Measurements from ENCODE around the gene TMEM135.
"Not testable (repeated sequence)": the region's sequence is repeated elsewhere in the genome, so short reads cannot be mapped to it uniquely, and the experiment has no call there.

Gene TMEM135

GRCh38 chr11:87173185-87174039 lies 135.7 kb downstream of the TMEM135 start:
- peaks cover 21% of the 10 kb centered on the region for H3K36me3 Mint-ChIP-seq

GRCh38 chr11:87174870-87175269 lies 137.1 kb downstream of the TMEM135 start:
- no peak overlapping the region for H3K4me3 Mint-ChIP-seq
- H3K36me3 Mint-ChIP-seq: peaks cover 24% of the 10 kb centered on the region
- H3K27me3 Mint-ChIP-seq: no peaks in the 10 kb centered on the region
- peaks cover 7% of the 10 kb centered on the region for H3K4me1 Mint-ChIP-seq (ENCODE audit: low read depth)
- peaks cover 12% of the 10 kb centered on the region for H3K9me3 Mint-ChIP-seq (ENCODE audit: low read depth)
- no peak overlapping the region for H3K27ac Mint-ChIP-seq

More at GRCh38 chr11:87173185-87174039, 135.7 kb downstream of the TMEM135 start:
- H3K27ac Mint-ChIP-seq: no peak overlapping the region
- no peaks in the 10 kb centered on the region for H3K27me3 Mint-ChIP-seq
- peaks cover 7% of the 10 kb centered on the region for H3K4me1 Mint-ChIP-seq (ENCODE audit: low read depth)
- no peak overlapping the region for H3K4me3 Mint-ChIP-seq
- peaks cover 18% of the 10 kb centered on the region for H3K9me3 Mint-ChIP-seq (ENCODE audit: low read depth)

GRCh38 chr11:87176044-87176443 lies 138.3 kb downstream of the TMEM135 start:
- Mint-ChIP-seq H3K4me1 (ENCODE audit: low read depth) (peaks cover 7% of the 10 kb centered on the region), H3K27ac (no peak overlapping the region), H3K36me3 (peaks cover 29% of the 10 kb centered on the region), H3K27me3 (no peaks in the 10 kb centered on the region), H3K4me3 (no peak overlapping the region), H3K9me3 (ENCODE audit: low read depth) (peaks cover 11% of the 10 kb centered on the region)

- Mint-ChIP-seq H3K27me3 (no peaks in the 10 kb centered on the region), H3K27ac (no peak overlapping the region), H3K4me1 (ENCODE audit: low read depth) (no peaks in the 10 kb centered on the region), H3K4me3 (no peak overlapping the region), H3K9me3 (ENCODE audit: low read depth) (peaks cover 11% of the 10 kb centered on the region), H3K36me3 (peaks cover 29% of the 10 kb centered on the region)
Measured at GRCh38 chr11:87179621-87180020, 141.9 kb downstream of the TMEM135 start.

- Mint-ChIP-seq H3K4me3 (no peak overlapping the region), H3K9me3 (ENCODE audit: low read depth) (peaks cover 11% of the 10 kb centered on the region), H3K27me3 (no peaks in the 10 kb centered on the region), H3K4me1 (ENCODE audit: low read depth) (peaks cover 2% of the 10 kb centered on the region), H3K36me3 (peaks cover 35% of the 10 kb centered on the region), H3K27ac (no peak overlapping the region)
Measured at GRCh38 chr11:87180742-87181141, 143.0 kb downstream of the TMEM135 start.

GRCh38 chr11:87181143-87181542 lies 143.4 kb downstream of the TMEM135 start:
- Mint-ChIP-seq H3K27ac (no peak overlapping the region), H3K4me1 (ENCODE audit: low read depth) (peaks cover 2% of the 10 kb centered on the region), H3K27me3 (no peaks in the 10 kb centered on the region), H3K36me3 (peaks cover 32% of the 10 kb centered on the region), H3K4me3 (no peak overlapping the region), H3K9me3 (ENCODE audit: low read depth) (peaks cover 11% of the 10 kb centered on the region)

GRCh38 chr11:87185228-87185627 lies 147.5 kb downstream of the TMEM135 start:
- peaks cover 16% of the 10 kb centered on the region for H3K36me3 Mint-ChIP-seq

GRCh38 chr11:87187076-87187475 lies 149.3 kb downstream of the TMEM135 start:
- Mint-ChIP-seq H3K9me3 (ENCODE audit: low read depth) (no peaks in the 10 kb centered on the region), H3K27ac (no peak overlapping the region), H3K4me3 (no peak overlapping the region), H3K4me1 (ENCODE audit: low read depth) (peaks cover 2% of the 10 kb centered on the region), H3K27me3 (no peaks in the 10 kb centered on the region), H3K36me3 (peaks cover 13% of the 10 kb centered on the region)

More at GRCh38 chr11:87185228-87185627, 147.5 kb downstream of the TMEM135 start:
- H3K27me3 Mint-ChIP-seq: no peaks in the 10 kb centered on the region
- H3K27ac Mint-ChIP-seq: no peak overlapping the region
- H3K9me3 Mint-ChIP-seq (ENCODE audit: low read depth): no peaks in the 10 kb centered on the region
- peaks cover 2% of the 10 kb centered on the region for H3K4me1 Mint-ChIP-seq (ENCODE audit: low read depth)
- no peak overlapping the region for H3K4me3 Mint-ChIP-seq

- Mint-ChIP-seq H3K27me3 (no peaks in the 10 kb centered on the region), H3K4me1 (ENCODE audit: low read depth) (peaks cover 2% of the 10 kb centered on the region), H3K9me3 (ENCODE audit: low read depth) (no peaks in the 10 kb centered on the region), H3K4me3 (no peak overlapping the region), H3K36me3 (peaks cover 13% of the 10 kb centered on the region), H3K27ac (no peak overlapping the region)
Measured at GRCh38 chr11:87187930-87188329, 150.2 kb downstream of the TMEM135 start.

GRCh38 chr11:87188396-87188795 lies 150.7 kb downstream of the TMEM135 start:
- H3K9me3 Mint-ChIP-seq (ENCODE audit: low read depth); H3K27ac Mint-ChIP-seq; H3K4me1 Mint-ChIP-seq (ENCODE audit: low read depth); H3K4me3 Mint-ChIP-seq; H3K27me3 Mint-ChIP-seq: not testable (repeated sequence)
- peaks cover 13% of the 10 kb centered on the region for H3K36me3 Mint-ChIP-seq

GRCh38 chr11:87188921-87189320 lies 151.2 kb downstream of the TMEM135 start:
- not testable (repeated sequence) for H3K4me1 Mint-ChIP-seq (ENCODE audit: low read depth)

GRCh38 chr11:87190071-87190470 lies 152.3 kb downstream of the TMEM135 start:
- Mint-ChIP-seq H3K36me3 (peaks cover 18% of the 10 kb centered on the region), H3K4me1 (ENCODE audit: low read depth) (peaks cover 2% of the 10 kb centered on the region), H3K27ac (no peak overlapping the region), H3K4me3 (no peak overlapping the region), H3K9me3 (ENCODE audit: low read depth) (no peaks in the 10 kb centered on the region), H3K27me3 (no peaks in the 10 kb centered on the region)

More at GRCh38 chr11:87188921-87189320, 151.2 kb downstream of the TMEM135 start:
- H3K27ac Mint-ChIP-seq; H3K27me3 Mint-ChIP-seq; H3K9me3 Mint-ChIP-seq (ENCODE audit: low read depth); H3K4me3 Mint-ChIP-seq: not testable (repeated sequence)
- peaks cover 15% of the 10 kb centered on the region for H3K36me3 Mint-ChIP-seq

GRCh38 chr11:87193756-87194470 lies 156.2 kb downstream of the TMEM135 start:
- H3K4me1 Mint-ChIP-seq (ENCODE audit: low read depth): no peaks in the 10 kb centered on the region
- no peaks in the 10 kb centered on the region for H3K27me3 Mint-ChIP-seq
- no peak overlapping the region for H3K4me3 Mint-ChIP-seq
- peaks cover 8% of the 10 kb centered on the region for H3K36me3 Mint-ChIP-seq
- H3K27ac Mint-ChIP-seq: no peak overlapping the region
- H3K9me3 Mint-ChIP-seq (ENCODE audit: low read depth): no peaks in the 10 kb centered on the region

- Mint-ChIP-seq H3K36me3 (peaks cover 10% of the 10 kb centered on the region), H3K4me3 (no peak overlapping the region), H3K4me1 (ENCODE audit: low read depth) (no peaks in the 10 kb centered on the region), H3K27ac (no peak overlapping the region), H3K27me3 (no peaks in the 10 kb centered on the region), H3K9me3 (ENCODE audit: low read depth) (no peaks in the 10 kb centered on the region)
Measured at GRCh38 chr11:87194985-87195820, 157.5 kb downstream of the TMEM135 start.

Measured in activated naive CD8-positive, alpha-beta T cell (primary cell).